Measurements from ENCODE around the gene TIMD4. TPM values are rescaled to one million over a fixed set of nuclear protein-coding genes. Genes with fewer than 3 reads are reported as not detected.

The TIMD4 gene
- polyA plus RNA-seq, 5 donors, result 0.33 to 1.3 (median 0.69) TPM

Other genes with a start within 250 kb of the TIMD4 start
- under 1 TPM in 3 of 5 donors, not detected in 2; 0.06 to 0.13 (median 0.09) TPM for gene PPP1R2B, start 112.9 kb downstream of the TIMD4 start, polyA plus RNA-seq (ENCODE audit: insufficient read depth in 1 of 5, insufficient read length in 5 of 5, low replicate concordance in 1 of 5)
- 1 to 10 TPM in 3 of 5 donors, under 1 TPM in 2; 0.24 to 1.5 (median 1.1) TPM for gene HAVCR1, start 95.9 kb upstream of the TIMD4 start, polyA plus RNA-seq (ENCODE audit: insufficient read depth in 1 of 5, insufficient read length in 5 of 5, low replicate concordance in 1 of 5)
- 1 to 10 TPM; 2.3 to 2.9 (median 2.5) TPM for gene HAVCR2, start 145.8 kb upstream of the TIMD4 start, polyA plus RNA-seq (ENCODE audit: insufficient read depth in 1 of 5, insufficient read length in 5 of 5, low replicate concordance in 1 of 5)
- gene MED7, start 179.6 kb upstream of the TIMD4 start, polyA plus RNA-seq (ENCODE audit: insufficient read depth in 1 of 5, insufficient read length in 5 of 5, low replicate concordance in 1 of 5), result 10 to 100 TPM; 15.8 to 24.5 (median 17.7) TPM
- not detected for gene GARIN3, start 203.0 kb upstream of the TIMD4 start, polyA plus RNA-seq (ENCODE audit: insufficient read depth in 1 of 5, insufficient read length in 5 of 5, low replicate concordance in 1 of 5)
- gene ITK, start 217.6 kb upstream of the TIMD4 start, polyA plus RNA-seq (ENCODE audit: insufficient read depth in 1 of 5, insufficient read length in 5 of 5, low replicate concordance in 1 of 5), result 1 to 10 TPM in 1 of 5 donors, under 1 TPM in 4; 0.75 to 1.2 (median 0.90) TPM

Data from right lung (tissue), 5 donors.